CD14-positive monocyte (primary cell): ENCODE measurements around the gene PHF3. TPM values are rescaled to one million over a fixed set of nuclear protein-coding genes. Genes with fewer than 3 reads are reported as not detected.

Experiments
- DNase-seq, 3 donors: peaks; one replicate each; pipeline ENCODE4 v3.0.0-alpha.2; 2011 to 2022
- H2AFZ ChIP-seq: 2 replicates; pipeline ENCODE4 v1.6.0; 2012; ENCODE audit warnings: mild to moderate bottlenecking, low read depth, low read length, inconsistent platforms; ENCODE audit not compliant: insufficient read depth, poor library complexity, severe bottlenecking
- H3K27ac ChIP-seq, 2 donors: 1 replicate in 1 of 2; 2 replicates in 1 of 2; pipeline ENCODE4 v1.5.1; 2012 to 2013; ENCODE audit warnings: low read length in 2 of 2, control low read depth in 1 of 2, inconsistent platforms in 1 of 2, low read depth in 1 of 2, mild to moderate bottlenecking in 1 of 2
- H3K27me3 ChIP-seq, 2 donors: one replicate each; pipeline versions ENCODE4 v1.6.0 to v1.6.1; 2011 to 2013; ENCODE audit warnings: low read length in 2 of 2; ENCODE audit not compliant: control insufficient read depth in 2 of 2, insufficient read depth in 2 of 2
- H3K36me3 ChIP-seq, 2 donors: replicated peaks in 1 of 2; 1 replicate in 1 of 2; 2 replicates in 1 of 2; pipeline versions ENCODE4 v1.5.1 to v1.6.1; 2012 to 2013; ENCODE audit warnings: low read length in 2 of 2, control low read depth in 1 of 2, inconsistent platforms in 1 of 2, mild to moderate bottlenecking in 1 of 2; ENCODE audit not compliant: insufficient read depth in 2 of 2, control insufficient read depth in 1 of 2
- H3K4me1 ChIP-seq, 2 donors: 1 replicate in 1 of 2; 2 replicates in 1 of 2; pipeline versions ENCODE4 v1.5.1 to v1.6.1; 2012 to 2013; ENCODE audit warnings: low read length in 2 of 2, control low read depth in 1 of 2, inconsistent platforms in 1 of 2, mild to moderate bottlenecking in 1 of 2, moderate library complexity in 1 of 2; ENCODE audit not compliant: insufficient read depth in 2 of 2, control insufficient read depth in 1 of 2
- H3K4me2 ChIP-seq: replicated peaks from 2 replicates; pipeline ENCODE3; 2012; ENCODE audit warnings: low read length, moderate library complexity, mild to moderate bottlenecking; ENCODE audit not compliant: poor library complexity, severe bottlenecking; ENCODE audit errors: extremely low read depth
- H3K4me3 ChIP-seq, 3 experiments: fragments of 200-600 bp in 1 of 3; sonication (generic) in 1 of 3; replicated peaks in 1 of 3; 1 replicate in 2 of 3; 2 replicates in 1 of 3; pipeline ENCODE4 v1.5.1; 2011 to 2013; ENCODE audit warnings: low read length in 3 of 3, mild to moderate bottlenecking in 3 of 3, control low read depth in 2 of 3, low read depth in 2 of 3, inconsistent platforms in 1 of 3, moderate library complexity in 1 of 3
- H3K79me2 ChIP-seq: 2 replicates; pipeline ENCODE4 v1.6.0; 2012; ENCODE audit warnings: mild to moderate bottlenecking, control low read depth, inconsistent platforms, low read length, moderate library complexity; ENCODE audit not compliant: insufficient read depth
- H3K9ac ChIP-seq: 2 replicates; pipeline ENCODE4 v1.6.0; 2017; ENCODE audit warnings: low read length, mild to moderate bottlenecking; ENCODE audit not compliant: insufficient read depth, poor library complexity, severe bottlenecking
- H3K9me3 ChIP-seq, 2 donors: replicated peaks in 1 of 2; 1 replicate in 1 of 2; 2 replicates in 1 of 2; pipeline versions ENCODE4 v1.5.1 to v1.6.1; 2012 to 2013; ENCODE audit warnings: low read length in 2 of 2, control low read depth in 1 of 2; ENCODE audit not compliant: control insufficient read depth in 1 of 2, insufficient read depth in 1 of 2
- H4K20me1 ChIP-seq: 2 replicates; pipeline ENCODE4 v1.6.0; 2012; ENCODE audit warnings: mild to moderate bottlenecking, low read length, control low read depth, moderate library complexity; ENCODE audit not compliant: insufficient read depth
- H3K27ac Mint-ChIP-seq, 7 donors: one replicate each; pipeline ENCODE4 v1.8.0; 2020; ENCODE audit warnings: mild to moderate bottlenecking in 7 of 7, mixed read lengths in 7 of 7, moderate library complexity in 6 of 7, inconsistent platforms in 2 of 7
- H3K27me3 Mint-ChIP-seq, 3 donors: one replicate each; pipeline ENCODE4 v1.8.0; 2021 to 2022; ENCODE audit warnings: low read depth in 3 of 3, mild to moderate bottlenecking in 3 of 3, mixed read lengths in 3 of 3, moderate library complexity in 3 of 3, inconsistent platforms in 1 of 3
- H3K36me3 Mint-ChIP-seq, 2 donors: one replicate each; pipeline ENCODE4 v1.8.0; 2020; ENCODE audit warnings: mixed read lengths in 2 of 2, inconsistent platforms in 1 of 2, mild to moderate bottlenecking in 1 of 2
- H3K4me1 Mint-ChIP-seq: one replicate; pipeline ENCODE4 v1.8.0; 2020; ENCODE audit warnings: mild to moderate bottlenecking, mixed read lengths
- H3K4me3 Mint-ChIP-seq, 2 donors: one replicate each; pipeline ENCODE4 v1.8.0; 2020; ENCODE audit warnings: mild to moderate bottlenecking in 2 of 2, mixed read lengths in 2 of 2, moderate library complexity in 1 of 2
- H3K9me3 Mint-ChIP-seq, 7 donors: one replicate each; pipeline ENCODE4 v1.8.0; 2020 to 2022; ENCODE audit warnings: mixed read lengths in 7 of 7, mild to moderate bottlenecking in 6 of 7, moderate library complexity in 6 of 7, inconsistent platforms in 2 of 7
- CTCF ChIP-seq: fragments of 200-600 bp; IDR thresholded peaks from one replicate; pipeline ENCODE4 v1.8.0; 2022; ENCODE audit warnings: antibody characterized with exemption, mild to moderate bottlenecking
- WGBS: methylation state at CpG from one replicate; pipeline ENCODE4 v1.1.5; 2013; ENCODE audit warnings: missing lambda C conversion rate; ENCODE audit not compliant: insufficient coverage; 5-methylcytosine and 5-hydroxymethylcytosine counted together
- intact Hi-C, 2 donors: fragments of 100-400 bp; cut with micrococcal nuclease; formaldehyde crosslinking; loops; one replicate each; pipeline versions ENCODE4 v1.15.0 to v1.15.1; 2023
- polyA plus RNA-seq, 3 donors: library from polyadenylated mRNA; depleted of rRNA in 1 of 3; unstranded in 2 of 3; stranded (reverse) in 1 of 3; fragments of 300-500 nt in 2 of 3; fragments of >200 nt in 1 of 3; fragmentation: Illumina TruSeq in 2 of 3; gene quantifications; 1 replicate in 2 of 3; 2 replicates in 1 of 3; pipeline ENCODE4 v1.2.3, GENCODE V29; 2012 to 2021

The PHF3 gene
- polyA plus RNA-seq, 3 donors = 5.4 to 13.8 (median 13.0) TPM

- 100% methylated on average over 1 of the region's 1 CpG for WGBS
Measured at GRCh38 chr6:63615590-63615989, 20.0 kb upstream of the PHF3 start.

GRCh38 chr6:63624091-63624490 is 11.5 kb upstream of the PHF3 start:
- no peak overlapping the region for H3K4me3 Mint-ChIP-seq
- Histone ChIP-seq H3K9ac (no peak overlapping the region), H3K27me3 (no peaks in the 10 kb centered on the region), H3K4me3 (no peak overlapping the region), H3K36me3 (no peaks in the 10 kb centered on the region), H3K79me2 (no peaks in the 10 kb centered on the region), H4K20me1 (no peaks in the 10 kb centered on the region), H3K4me1 (peaks cover 4 to 9% of the 10 kb centered on the region in 2 donors), H3K9me3 (no peaks in the 10 kb centered on the region), H2AFZ (no peak overlapping the region), H3K27ac (no peak overlapping the region), H3K4me2 (no peak overlapping the region)
- no peak for DNase-seq
- intact Hi-C loops = no loop called here
- no peaks in the 10 kb centered on the region for H3K36me3 Mint-ChIP-seq
- WGBS = 100% methylated on average over 1 of the region's 2 CpGs
- H3K4me1 Mint-ChIP-seq = peaks cover 6% of the 10 kb centered on the region
- H3K9me3 Mint-ChIP-seq = peaks cover 0 to 4% (median 2%) of the 10 kb centered on the region in 7 donors
- H3K27ac Mint-ChIP-seq = no peak overlapping the region
- TF ChIP-seq CTCF = no peak
- peaks cover 0 to 2% (median 0%) of the 10 kb centered on the region in 3 donors for H3K27me3 Mint-ChIP-seq

More at GRCh38 chr6:63615590-63615989, 20.0 kb upstream of the PHF3 start:
- no peak for DNase-seq
- Histone ChIP-seq H3K4me3 (no peak overlapping the region), H3K9ac (no peak overlapping the region), H3K9me3 (no peaks in the 10 kb centered on the region), H3K4me2 (no peak overlapping the region), H3K79me2 (no peaks in the 10 kb centered on the region), H4K20me1 (no peaks in the 10 kb centered on the region), H3K36me3 (no peaks in the 10 kb centered on the region), H3K27me3 (no peaks in the 10 kb centered on the region), H2AFZ (no peak overlapping the region), H3K27ac (no peak overlapping the region), H3K4me1 (no peaks in the 10 kb centered on the region)
- TF ChIP-seq CTCF = no peak
- Mint-ChIP-seq H3K4me3 (no peak overlapping the region), H3K27ac (no peak overlapping the region), H3K4me1 (peaks cover 2% of the 10 kb centered on the region), H3K36me3 (no peaks in the 10 kb centered on the region), H3K27me3 (peaks cover 2 to 6% (median 3%) of the 10 kb centered on the region in 3 donors), H3K9me3 (peaks cover 0 to 2% (median 0%) of the 10 kb centered on the region in 7 donors)
- intact Hi-C loops = no loop called here
